ENCODE measurements around the gene NAB1.

GRCh38 chr2:190615555-190616200 lies 33.2 kb upstream of the NAB1 start:
- TF ChIP-seq CTCF (IDR thresholded peaks at IDR 0.05) (no peak), RFX5 (IDR thresholded peaks at IDR 0.05; ENCODE audit: low read length) (no peak), USF2 (IDR thresholded peaks at IDR 0.05; ENCODE audit: borderline replicate concordance, low read depth, low read length) (no peak)

Measured in SK-N-SH (cell line).